ENCODE measurements around the gene PRPF8. TPM values are rescaled to one million over a fixed set of nuclear protein-coding genes. Genes with fewer than 3 reads are reported as not detected.
"Not testable (repeated sequence)": the region's sequence is repeated elsewhere in the genome, so short reads cannot be mapped to it uniquely, and the experiment has no call there.

The PRPF8 gene
- total and polyA plus RNA-seq, 2 donors (not counting 1 experiment from before 2014, with no cell fraction given) = 177 to 423 TPM

- Histone ChIP-seq H2AFZ (ENCODE audit: insufficient read depth, low read depth, low read length, poor library complexity, severe bottlenecking) (no peak overlapping the region), H3K27ac (ENCODE audit: low read length in 2 of 2) (no peak overlapping the region), H4K20me1 (ENCODE audit: control insufficient read depth, insufficient read depth, low read length, poor library complexity, severe bottlenecking) (peaks cover 43% of the 10 kb centered on the region), H3K4me1 (ENCODE audit: control insufficient read depth in 2 of 2, insufficient read depth in 2 of 2, low read length in 2 of 2) (peaks cover 3 to 7% of the 10 kb centered on the region in 2 donors), H3K4me2 (replicated peaks; ENCODE audit: low read depth, low read length, poor library complexity, severe bottlenecking) (no peak overlapping the region), H3K79me2 (ENCODE audit: control insufficient read depth, insufficient read depth, low read length) (peaks cover 4% of the 10 kb centered on the region), H3K9ac (ENCODE audit: low read length) (no peak overlapping the region), H3K36me3 (replicated peaks in 1 of 2; ENCODE audit: control extremely low read depth in 1 of 2, control insufficient read depth in 1 of 2, extremely low read depth in 1 of 2, insufficient read depth in 2 of 2, low read length in 1 of 2) (peaks cover 8 to 79% of the 10 kb centered on the region in 2 experiments), H3K4me3 (ENCODE audit: control extremely low read depth in 1 of 5, extremely low read depth in 1 of 5, insufficient read depth in 1 of 5, low read depth in 2 of 5, low read length in 4 of 5) (no peak overlapping the region), H3K27me3 (replicated peaks in 1 of 4; ENCODE audit: control extremely low read depth in 1 of 4, control insufficient read depth in 3 of 4, insufficient read depth in 4 of 4, low read length in 3 of 4) (no peaks in the 10 kb centered on the region), H3K9me3 (ENCODE audit: control extremely low read depth in 1 of 3, control insufficient read depth in 2 of 3, insufficient read depth in 1 of 3, low read length in 2 of 3) (no peaks in the 10 kb centered on the region)
- ChIA-PET POLR2A (no interaction called here), CTCF (interaction anchor here (5.4 kb wide), 1 partner anchor 15 kb away, joined by 34 read pairs; no protein-coding TSS in a partner anchor)
- intact Hi-C loops (cut with micrococcal nuclease) = no loop called here
- WGBS (ENCODE audit: insufficient coverage) = 95% methylated on average over 11 of the region's 14 CpGs
- Mint-ChIP-seq H3K4me1 (peaks cover 4% of the 10 kb centered on the region), H3K9me3 (ENCODE audit: insufficient read depth) (no peaks in the 10 kb centered on the region), H3K27me3 (no peaks in the 10 kb centered on the region), H3K27ac (no peak overlapping the region), H3K4me3 (no peak overlapping the region)
- TF ChIP-seq, protein P1, sequence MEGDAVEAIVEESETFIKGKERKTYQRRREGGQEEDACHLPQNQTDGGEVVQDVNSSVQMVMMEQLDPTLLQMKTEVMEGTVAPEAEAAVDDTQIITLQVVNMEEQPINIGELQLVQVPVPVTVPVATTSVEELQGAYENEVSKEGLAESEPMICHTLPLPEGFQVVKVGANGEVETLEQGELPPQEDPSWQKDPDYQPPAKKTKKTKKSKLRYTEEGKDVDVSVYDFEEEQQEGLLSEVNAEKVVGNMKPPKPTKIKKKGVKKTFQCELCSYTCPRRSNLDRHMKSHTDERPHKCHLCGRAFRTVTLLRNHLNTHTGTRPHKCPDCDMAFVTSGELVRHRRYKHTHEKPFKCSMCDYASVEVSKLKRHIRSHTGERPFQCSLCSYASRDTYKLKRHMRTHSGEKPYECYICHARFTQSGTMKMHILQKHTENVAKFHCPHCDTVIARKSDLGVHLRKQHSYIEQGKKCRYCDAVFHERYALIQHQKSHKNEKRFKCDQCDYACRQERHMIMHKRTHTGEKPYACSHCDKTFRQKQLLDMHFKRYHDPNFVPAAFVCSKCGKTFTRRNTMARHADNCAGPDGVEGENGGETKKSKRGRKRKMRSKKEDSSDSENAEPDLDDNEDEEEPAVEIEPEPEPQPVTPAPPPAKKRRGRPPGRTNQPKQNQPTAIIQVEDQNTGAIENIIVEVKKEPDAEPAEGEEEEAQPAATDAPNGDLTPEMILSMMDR (IDR thresholded peaks at IDR 0.05) = no peak
- no peak for TF ChIP-seq EZH2 (IDR thresholded peaks at IDR 0.05; ENCODE audit: borderline replicate concordance, insufficient read depth, low read depth, low read length, poor library complexity, severe bottlenecking)
- ATAC-seq (ENCODE audit: low read depth) (no peak), DNase-seq (no peak)
Measured at GRCh38 chr17:1653735-1654134, 30.9 kb downstream of the PRPF8 start.

DNA sequence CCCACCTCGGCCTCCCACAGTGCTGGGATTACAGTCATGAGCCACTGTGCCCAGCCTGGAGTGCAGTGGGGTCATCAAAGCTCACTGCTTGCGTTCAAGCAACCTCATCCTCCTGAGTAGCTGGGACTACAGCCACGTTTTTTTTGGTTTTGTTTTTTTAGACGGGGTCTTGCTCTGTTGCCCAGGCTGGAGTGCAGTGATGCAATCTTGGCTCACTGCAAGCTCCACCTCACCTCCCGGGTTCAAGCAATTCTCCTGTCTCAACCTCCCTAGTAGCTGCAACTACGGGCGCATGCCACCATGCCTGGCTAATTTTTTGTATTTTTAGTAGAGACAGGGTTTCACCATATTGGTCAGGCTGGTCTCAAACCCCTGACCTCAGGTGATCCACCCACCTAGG is 31.9 kb downstream of the PRPF8 start:
- H3K27ac Mint-ChIP-seq = not testable (repeated sequence)

More for the DNA sequence above, 31.9 kb downstream of the PRPF8 start:
- H3K4me2 ChIP-seq (replicated peaks; ENCODE audit: low read depth, low read length, poor library complexity, severe bottlenecking); H3K9me3 ChIP-seq (ENCODE audit: control extremely low read depth in 1 of 3, control insufficient read depth in 2 of 3, insufficient read depth in 1 of 3, low read length in 2 of 3); H3K4me3 Mint-ChIP-seq; H3K9ac ChIP-seq (ENCODE audit: low read length); H2AFZ ChIP-seq (ENCODE audit: insufficient read depth, low read depth, low read length, poor library complexity, severe bottlenecking); ATAC-seq (ENCODE audit: low read depth); H3K27me3 ChIP-seq (replicated peaks in 1 of 4; ENCODE audit: control extremely low read depth in 1 of 4, control insufficient read depth in 3 of 4, insufficient read depth in 4 of 4, low read length in 3 of 4); H3K9me3 Mint-ChIP-seq (ENCODE audit: insufficient read depth); H3K27me3 Mint-ChIP-seq; DNase-seq; H3K4me3 ChIP-seq (ENCODE audit: control extremely low read depth in 1 of 5, extremely low read depth in 1 of 5, insufficient read depth in 1 of 5, low read depth in 2 of 5, low read length in 4 of 5); H3K79me2 ChIP-seq (ENCODE audit: control insufficient read depth, insufficient read depth, low read length); intact Hi-C loops (cut with micrococcal nuclease); H3K27ac ChIP-seq (ENCODE audit: low read length in 2 of 2): not testable (repeated sequence)
- WGBS (ENCODE audit: insufficient coverage) = 93% methylated on average over 3 of the region's 7 CpGs
- peaks cover 35% of the 10 kb centered on the region for H4K20me1 ChIP-seq (ENCODE audit: control insufficient read depth, insufficient read depth, low read length, poor library complexity, severe bottlenecking)
- ChIA-PET POLR2A (interaction anchor here (0.7 kb wide), 1 partner anchor 273 kb away, joined by 3 read pairs; no protein-coding TSS in a partner anchor), CTCF (interaction anchor here (1.6 to 5.4 kb wide), 4 partner anchors 16 to 213 kb away, joined by 4 to 34 read pairs (median 6); no protein-coding TSS in a partner anchor)
- H3K4me1 Mint-ChIP-seq = peaks cover 10% of the 10 kb centered on the region
- H3K4me1 ChIP-seq (ENCODE audit: control insufficient read depth in 2 of 2, insufficient read depth in 2 of 2, low read length in 2 of 2) = peaks cover 11 to 15% of the 10 kb centered on the region in 2 donors
- H3K36me3 ChIP-seq (replicated peaks in 1 of 2; ENCODE audit: control extremely low read depth in 1 of 2, control insufficient read depth in 1 of 2, extremely low read depth in 1 of 2, insufficient read depth in 2 of 2, low read length in 1 of 2) = peaks cover 0 to 70% of the 10 kb centered on the region in 2 experiments

All from B cell (primary cell).